NCI-H2107 (cell line): ENCODE data around the gene ARHGEF7.
"Not testable (repeated sequence)": the region's sequence is repeated elsewhere in the genome, so short reads cannot be mapped to it uniquely, and the experiment has no call there.

Experiments used
- DNase-seq: peaks from one replicate; lab custom pipeline; 2025; lab: John Stamatoyannopoulos, UW

Gene ARHGEF7

GRCh38 chr13:111171112-111171511, 56.0 kb downstream of the ARHGEF7 start:
- DNase-seq = no peak

GRCh38 chr13:111171629-111172028, 56.5 kb downstream of the ARHGEF7 start:
- DNase-seq = no peak

GRCh38 chr13:111174377-111175114, 59.4 kb downstream of the ARHGEF7 start:
- no peak for DNase-seq

- DNase-seq = no peak
These were observed 60.3 kb downstream of the ARHGEF7 start for GRCh38 chr13:111175372-111175771.

GRCh38 chr13:111175935-111176334, 60.8 kb downstream of the ARHGEF7 start:
- no peak for DNase-seq

GRCh38 chr13:111176421-111176820, 61.3 kb downstream of the ARHGEF7 start:
- no peak for DNase-seq

- DNase-seq = no peak
These were observed 62.1 kb downstream of the ARHGEF7 start for GRCh38 chr13:111177081-111177711.

GRCh38 chr13:111177921-111178320, 62.8 kb downstream of the ARHGEF7 start:
- no peak for DNase-seq

- no peak for DNase-seq
These were observed 63.3 kb downstream of the ARHGEF7 start for GRCh38 chr13:111178402-111178801.

GRCh38 chr13:111179908-111180760, 65.0 kb downstream of the ARHGEF7 start:
- no peak for DNase-seq

- no peak for DNase-seq
These were observed 66.9 kb downstream of the ARHGEF7 start for GRCh38 chr13:111181977-111182376.

- no peak for DNase-seq
These were observed 68.1 kb downstream of the ARHGEF7 start for GRCh38 chr13:111183087-111183645.

GRCh38 chr13:111183959-111184358, 68.8 kb downstream of the ARHGEF7 start:
- DNase-seq = no peak

- no peak for DNase-seq
These were observed 69.6 kb downstream of the ARHGEF7 start for GRCh38 chr13:111184458-111185401.

- no peak for DNase-seq
These were observed 71.3 kb downstream of the ARHGEF7 start for GRCh38 chr13:111186305-111186935.

- no peak for DNase-seq
These were observed 72.9 kb downstream of the ARHGEF7 start for GRCh38 chr13:111187960-111188541.

GRCh38 chr13:111189064-111189505, 74.0 kb downstream of the ARHGEF7 start:
- not testable (repeated sequence) for DNase-seq

GRCh38 chr13:111189516-111189915, 74.4 kb downstream of the ARHGEF7 start:
- DNase-seq = not testable (repeated sequence)

GRCh38 chr13:111193223-111193622, 78.1 kb downstream of the ARHGEF7 start:
- not testable (repeated sequence) for DNase-seq

GRCh38 chr13:111194651-111195050, 79.5 kb downstream of the ARHGEF7 start:
- DNase-seq = not testable (repeated sequence)
